HL-60 (cell line): ENCODE results near the gene DELE1.

ENCODE experiments used
- GABPA ChIP-seq: IDR thresholded peaks from 2 replicates; pipeline ENCODE4 v1.6.1; 2012; ENCODE audit warnings: low read depth
- POLR2AphosphoS5 ChIP-seq: IDR thresholded peaks from 2 replicates; pipeline ENCODE4 v1.6.1; 2012; ENCODE audit warnings: low read depth
- SPI1 ChIP-seq: IDR thresholded peaks from 2 replicates; pipeline ENCODE4 v1.6.1; 2012; ENCODE audit warnings: low read depth, mild to moderate bottlenecking, borderline replicate concordance
- TF ChIP-seq, protein P1 (sequence below): IDR thresholded peaks from one replicate; pipeline ENCODE4 v1.5.1; 2011; ENCODE audit warnings: low read length, control low read depth, inconsistent platforms; ENCODE audit not compliant: insufficient read depth
- TF ChIP-seq, protein P2 (sequence below): IDR thresholded peaks from 2 replicates; pipeline ENCODE4 v1.6.1; 2012; ENCODE audit warnings: low read depth; ENCODE audit not compliant: insufficient replicate concordance

DNA sequence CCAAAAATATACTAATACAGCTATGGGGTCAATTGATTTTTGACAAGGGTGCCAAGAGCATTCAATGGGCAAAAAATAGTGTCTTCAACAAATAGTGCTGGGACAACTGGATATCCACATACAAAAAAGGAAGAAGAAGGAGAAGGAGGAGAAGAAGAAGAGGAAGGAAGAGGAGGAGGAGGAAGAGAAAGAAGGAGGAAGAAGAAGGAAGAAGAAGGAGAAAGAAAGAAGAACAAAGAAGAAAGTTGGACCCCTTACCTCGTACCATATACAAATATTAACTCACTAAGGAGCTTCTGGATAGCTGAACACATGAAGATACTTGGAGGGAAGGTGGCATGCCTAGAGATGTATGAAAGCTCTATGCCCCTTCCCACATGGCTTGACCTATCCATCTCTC is 17.2 kb upstream of the DELE1 start:
- TF ChIP-seq, protein P1, sequence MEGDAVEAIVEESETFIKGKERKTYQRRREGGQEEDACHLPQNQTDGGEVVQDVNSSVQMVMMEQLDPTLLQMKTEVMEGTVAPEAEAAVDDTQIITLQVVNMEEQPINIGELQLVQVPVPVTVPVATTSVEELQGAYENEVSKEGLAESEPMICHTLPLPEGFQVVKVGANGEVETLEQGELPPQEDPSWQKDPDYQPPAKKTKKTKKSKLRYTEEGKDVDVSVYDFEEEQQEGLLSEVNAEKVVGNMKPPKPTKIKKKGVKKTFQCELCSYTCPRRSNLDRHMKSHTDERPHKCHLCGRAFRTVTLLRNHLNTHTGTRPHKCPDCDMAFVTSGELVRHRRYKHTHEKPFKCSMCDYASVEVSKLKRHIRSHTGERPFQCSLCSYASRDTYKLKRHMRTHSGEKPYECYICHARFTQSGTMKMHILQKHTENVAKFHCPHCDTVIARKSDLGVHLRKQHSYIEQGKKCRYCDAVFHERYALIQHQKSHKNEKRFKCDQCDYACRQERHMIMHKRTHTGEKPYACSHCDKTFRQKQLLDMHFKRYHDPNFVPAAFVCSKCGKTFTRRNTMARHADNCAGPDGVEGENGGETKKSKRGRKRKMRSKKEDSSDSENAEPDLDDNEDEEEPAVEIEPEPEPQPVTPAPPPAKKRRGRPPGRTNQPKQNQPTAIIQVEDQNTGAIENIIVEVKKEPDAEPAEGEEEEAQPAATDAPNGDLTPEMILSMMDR, result no peak
- TF ChIP-seq, protein P2, sequence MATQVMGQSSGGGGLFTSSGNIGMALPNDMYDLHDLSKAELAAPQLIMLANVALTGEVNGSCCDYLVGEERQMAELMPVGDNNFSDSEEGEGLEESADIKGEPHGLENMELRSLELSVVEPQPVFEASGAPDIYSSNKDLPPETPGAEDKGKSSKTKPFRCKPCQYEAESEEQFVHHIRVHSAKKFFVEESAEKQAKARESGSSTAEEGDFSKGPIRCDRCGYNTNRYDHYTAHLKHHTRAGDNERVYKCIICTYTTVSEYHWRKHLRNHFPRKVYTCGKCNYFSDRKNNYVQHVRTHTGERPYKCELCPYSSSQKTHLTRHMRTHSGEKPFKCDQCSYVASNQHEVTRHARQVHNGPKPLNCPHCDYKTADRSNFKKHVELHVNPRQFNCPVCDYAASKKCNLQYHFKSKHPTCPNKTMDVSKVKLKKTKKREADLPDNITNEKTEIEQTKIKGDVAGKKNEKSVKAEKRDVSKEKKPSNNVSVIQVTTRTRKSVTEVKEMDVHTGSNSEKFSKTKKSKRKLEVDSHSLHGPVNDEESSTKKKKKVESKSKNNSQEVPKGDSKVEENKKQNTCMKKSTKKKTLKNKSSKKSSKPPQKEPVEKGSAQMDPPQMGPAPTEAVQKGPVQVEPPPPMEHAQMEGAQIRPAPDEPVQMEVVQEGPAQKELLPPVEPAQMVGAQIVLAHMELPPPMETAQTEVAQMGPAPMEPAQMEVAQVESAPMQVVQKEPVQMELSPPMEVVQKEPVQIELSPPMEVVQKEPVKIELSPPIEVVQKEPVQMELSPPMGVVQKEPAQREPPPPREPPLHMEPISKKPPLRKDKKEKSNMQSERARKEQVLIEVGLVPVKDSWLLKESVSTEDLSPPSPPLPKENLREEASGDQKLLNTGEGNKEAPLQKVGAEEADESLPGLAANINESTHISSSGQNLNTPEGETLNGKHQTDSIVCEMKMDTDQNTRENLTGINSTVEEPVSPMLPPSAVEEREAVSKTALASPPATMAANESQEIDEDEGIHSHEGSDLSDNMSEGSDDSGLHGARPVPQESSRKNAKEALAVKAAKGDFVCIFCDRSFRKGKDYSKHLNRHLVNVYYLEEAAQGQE, result no peak
- TF ChIP-seq GABPA, result no peak
- no peak for TF ChIP-seq POLR2AphosphoS5
- TF ChIP-seq SPI1, result no peak
